ENCODE data around the gene FAM170B.

Gene FAM170B

GRCh38 chr10:49106451-49106850, 27.4 kb downstream of the FAM170B start:
- TF ChIP-seq CTCF (IDR thresholded peaks at IDR 0.05): no peak
- Histone ChIP-seq H3K27ac (no peak overlapping the region), H3K27me3 (ENCODE audit: control insufficient read depth, insufficient read depth, low read length) (no peaks in the 10 kb centered on the region), H3K4me1 (peaks cover 9% of the 10 kb centered on the region), H3K9ac (no peak overlapping the region), H3K4me3 (ENCODE audit: low read depth, low read length) (no peak overlapping the region), H2AFZ (no peak overlapping the region), H3K9me3 (ENCODE audit: control insufficient read depth, low read length) (no peaks in the 10 kb centered on the region), H3K36me3 (ENCODE audit: control insufficient read depth, insufficient read depth, low read length) (no peaks in the 10 kb centered on the region), H3K4me2 (ENCODE audit: low read length) (no peak overlapping the region), H3K79me2 (peaks cover 36% of the 10 kb centered on the region)

- Histone ChIP-seq H3K79me2 (peaks cover 32% of the 10 kb centered on the region), H3K27ac (no peak overlapping the region), H3K9me3 (ENCODE audit: control insufficient read depth, low read length) (no peaks in the 10 kb centered on the region), H3K36me3 (ENCODE audit: control insufficient read depth, insufficient read depth, low read length) (no peaks in the 10 kb centered on the region), H3K9ac (no peak overlapping the region), H3K27me3 (ENCODE audit: control insufficient read depth, insufficient read depth, low read length) (no peaks in the 10 kb centered on the region), H3K4me2 (ENCODE audit: low read length) (no peak overlapping the region), H3K4me1 (peaks cover 9% of the 10 kb centered on the region), H2AFZ (no peak overlapping the region), H3K4me3 (ENCODE audit: low read depth, low read length) (no peak overlapping the region)
- no peak for TF ChIP-seq CTCF (IDR thresholded peaks at IDR 0.05)
These were observed 28.7 kb downstream of the FAM170B start for GRCh38 chr10:49105076-49105475.

- Histone ChIP-seq H3K9me3 (ENCODE audit: control insufficient read depth, low read length) (no peaks in the 10 kb centered on the region), H3K9ac (no peak overlapping the region), H3K4me1 (peaks cover 9% of the 10 kb centered on the region), H3K27me3 (ENCODE audit: control insufficient read depth, insufficient read depth, low read length) (no peaks in the 10 kb centered on the region), H3K79me2 (peaks cover 30% of the 10 kb centered on the region), H3K36me3 (ENCODE audit: control insufficient read depth, insufficient read depth, low read length) (no peaks in the 10 kb centered on the region), H2AFZ (no peak overlapping the region), H3K4me3 (ENCODE audit: low read depth, low read length) (no peak overlapping the region), H3K4me2 (ENCODE audit: low read length) (no peak overlapping the region), H3K27ac (no peak overlapping the region)
- no peak for TF ChIP-seq CTCF (IDR thresholded peaks at IDR 0.05)
These were observed 29.5 kb downstream of the FAM170B start for GRCh38 chr10:49104323-49104722.

GRCh38 chr10:49103761-49104160, 30.1 kb downstream of the FAM170B start:
- H3K36me3 ChIP-seq (ENCODE audit: control insufficient read depth, insufficient read depth, low read length): no peaks in the 10 kb centered on the region
- H3K4me2 ChIP-seq (ENCODE audit: low read length): no peak overlapping the region
- no peak overlapping the region for H3K4me3 ChIP-seq (ENCODE audit: low read depth, low read length)
- H3K9me3 ChIP-seq (ENCODE audit: control insufficient read depth, low read length): no peaks in the 10 kb centered on the region
- H3K27me3 ChIP-seq (ENCODE audit: control insufficient read depth, insufficient read depth, low read length): no peaks in the 10 kb centered on the region
- H3K4me1 ChIP-seq: peaks cover 9% of the 10 kb centered on the region
- peaks cover 26% of the 10 kb centered on the region for H3K79me2 ChIP-seq
- H2AFZ ChIP-seq: no peak overlapping the region
- H3K9ac ChIP-seq: no peak overlapping the region
- no peak for TF ChIP-seq CTCF (IDR thresholded peaks at IDR 0.05)
- no peak overlapping the region for H3K27ac ChIP-seq

- Histone ChIP-seq H3K4me2 (ENCODE audit: low read length) (no peak overlapping the region), H3K9me3 (ENCODE audit: control insufficient read depth, low read length) (no peaks in the 10 kb centered on the region), H3K4me1 (no peaks in the 10 kb centered on the region), H3K36me3 (ENCODE audit: control insufficient read depth, insufficient read depth, low read length) (no peaks in the 10 kb centered on the region), H2AFZ (no peak overlapping the region), H3K27me3 (ENCODE audit: control insufficient read depth, insufficient read depth, low read length) (no peaks in the 10 kb centered on the region), H3K79me2 (peaks cover 6% of the 10 kb centered on the region), H3K27ac (no peak overlapping the region), H3K9ac (no peak overlapping the region), H3K4me3 (ENCODE audit: low read depth, low read length) (no peak overlapping the region)
- TF ChIP-seq CTCF (IDR thresholded peaks at IDR 0.05): no peak
These were observed 34.8 kb downstream of the FAM170B start for GRCh38 chr10:49099046-49099445.

Measured in parathyroid adenoma (tissue), 2 donors.